Prostate gland (tissue), 2 donors: ENCODE measurements around the gene IL17RB. TPM values are rescaled to one million over a fixed set of nuclear protein-coding genes. Genes with fewer than 3 reads are reported as not detected.

Source experiments
- DNase-seq: peaks from one replicate; pipeline ENCODE4 v3.0.0-alpha.2; 2019; ENCODE audit warnings: low spot score
- H3K27ac ChIP-seq, 2 donors: fragments of 200-600 bp; sonication (generic); 2 replicates each; pipeline ENCODE4 v1.5.1; 2017 to 2019
- H3K27me3 ChIP-seq: fragments of 200-600 bp; sonication (generic); replicated peaks from 2 replicates; pipeline ENCODE4 v1.5.1; 2019; ENCODE audit not compliant: insufficient read depth
- H3K36me3 ChIP-seq, 2 donors: fragments of 200-600 bp; sonication (generic); 1 replicate in 1 of 2; 2 replicates in 1 of 2; pipeline versions ENCODE4 v1.5.1 to v1.8.1; 2017 to 2019
- H3K4me1 ChIP-seq: fragments of 200-600 bp; sonication (generic); replicated peaks from 2 replicates; pipeline ENCODE4 v1.5.1; 2019
- H3K4me3 ChIP-seq, 2 donors: fragments of 200-600 bp; sonication (generic); 2 replicates each; pipeline ENCODE4 v1.5.1; 2017 to 2019
- H3K9me3 ChIP-seq: fragments of 200-600 bp; sonication (generic); 2 replicates; pipeline ENCODE4 v1.5.1; 2017
- CTCF ChIP-seq, 4 experiments: fragments of 200-600 bp in 2 of 4; fragments of 450-650 bp in 2 of 4; sonication (generic) in 2 of 4; IDR thresholded peaks; 1 replicate in 3 of 4; 2 replicates in 1 of 4; pipeline ENCODE4 v1.5.1; 2016 to 2019; ENCODE audit warnings: antibody characterized with exemption in 4 of 4, mild to moderate bottlenecking in 2 of 4, moderate library complexity in 2 of 4
- POLR2A ChIP-seq: fragments of 450-650 bp; IDR thresholded peaks from one replicate; pipeline ENCODE4 v1.6.1; 2016; ENCODE audit warnings: antibody characterized with exemption, mild to moderate bottlenecking
- POLR2AphosphoS5 ChIP-seq: sonication (generic); formaldehyde crosslinking; IDR thresholded peaks from one replicate; pipeline ENCODE4 v1.6.1; 2017; ENCODE audit warnings: antibody characterized with exemption
- WGBS: methylation state at CpG from one replicate; pipeline ENCODE4 v1.1.5; 2018; 5-methylcytosine and 5-hydroxymethylcytosine counted together
- intact Hi-C: fragments of 100-400 bp; cut with DNase I; formaldehyde crosslinking; loops from one replicate; pipeline ENCODE4 v1.14.2; 2022
- small RNA-seq, 2 donors: library from RNA; depleted of rRNA; stranded (forward); fragments of <200 nt; gene quantifications; one replicate each; pipeline ENCODE3, GENCODE V24; 2016
- total RNA-seq, 2 donors: library from RNA; depleted of rRNA; stranded (reverse); fragments of >200 nt; gene quantifications; one replicate each; pipeline ENCODE4 v1.1.0, GENCODE V29; 2016

The IL17RB gene
- total RNA-seq, 2 donors from 2014 or later: 6.0 to 14.3 TPM

- no peaks in the 10 kb centered on the region for H3K9me3 ChIP-seq
- H3K4me3 ChIP-seq: no peak overlapping the region
- intact Hi-C loops: no loop called here
- no peak for TF ChIP-seq POLR2AphosphoS5
- TF ChIP-seq CTCF (IDR thresholded peaks at IDR 0.05): no peak
- TF ChIP-seq POLR2A: no peak
- WGBS: 18% methylated on average over 1 of the region's 1 CpG
- H3K27me3 ChIP-seq: no peaks in the 10 kb centered on the region
- no peaks in the 10 kb centered on the region for H3K4me1 ChIP-seq
- no peak for DNase-seq
- H3K27ac ChIP-seq: no peak overlapping the region
- H3K36me3 ChIP-seq: no peaks in the 10 kb centered on the region
Measured at GRCh38 chr3:53902067-53902466, 55.7 kb downstream of the IL17RB start.

GRCh38 chr3:53902711-53903110, 56.3 kb downstream of the IL17RB start:
- no peaks in the 10 kb centered on the region for H3K36me3 ChIP-seq
- no peaks in the 10 kb centered on the region for H3K27me3 ChIP-seq
- TF ChIP-seq POLR2AphosphoS5: no peak
- no peak for TF ChIP-seq POLR2A
- no peak for TF ChIP-seq CTCF (IDR thresholded peaks at IDR 0.05)
- 62% methylated on average over 5 of the region's 5 CpGs for WGBS
- H3K4me3 ChIP-seq: no peak overlapping the region
- H3K4me1 ChIP-seq: no peaks in the 10 kb centered on the region
- no peak for DNase-seq
- no peaks in the 10 kb centered on the region for H3K9me3 ChIP-seq
- no peak overlapping the region for H3K27ac ChIP-seq
- intact Hi-C loops: no loop called here

- Histone ChIP-seq H3K9me3 (no peaks in the 10 kb centered on the region), H3K27ac (no peak overlapping the region), H3K36me3 (no peaks in the 10 kb centered on the region), H3K4me1 (no peaks in the 10 kb centered on the region), H3K27me3 (no peaks in the 10 kb centered on the region), H3K4me3 (no peak overlapping the region)
- TF ChIP-seq POLR2A (no peak), CTCF (IDR thresholded peaks at IDR 0.05) (no peak)
- 92% methylated on average over 8 of the region's 8 CpGs for WGBS
- intact Hi-C loops: no loop called here
- DNase-seq: no peak
Measured at GRCh38 chr3:53913401-53913800, 67.0 kb downstream of the IL17RB start.

Small RNA genes lying within 50 kb of the gene (small RNA-seq; reads per million reads assigned to genes)
- gene AC012467.1: 0 reads per million in 2 donors

Other genes with a start within 250 kb of the IL17RB start
- 10 to 100 TPM; 40.2 to 43.9 TPM for gene CHDH, start 149 bp upstream of the IL17RB start, total RNA-seq
- 10 to 100 TPM; 20.6 to 54.5 TPM for gene ACTR8, start 35.6 kb downstream of the IL17RB start, total RNA-seq
- 10 to 100 TPM; 48.5 to 51.1 TPM for gene SELENOK, start 45.3 kb downstream of the IL17RB start, total RNA-seq